GM23248 (cell line): ENCODE data around the gene ABCC3.

ENCODE experiments used
- EZH2 ChIP-seq: fragments of 200-600 bp; sonication (generic); IDR thresholded peaks from 2 replicates; pipeline ENCODE4 v1.6.1; 2018; ENCODE audit warnings: antibody characterized with exemption, mild to moderate bottlenecking; ENCODE audit not compliant: insufficient read depth, poor library complexity, severe bottlenecking
- EZH2phosphoT487 ChIP-seq: fragments of 200-600 bp; sonication (generic); IDR thresholded peaks from 2 replicates; pipeline ENCODE4 v1.6.1; 2018; ENCODE audit warnings: antibody characterized with exemption, moderate library complexity, mild to moderate bottlenecking, low read depth; ENCODE audit not compliant: insufficient read depth

DNA sequence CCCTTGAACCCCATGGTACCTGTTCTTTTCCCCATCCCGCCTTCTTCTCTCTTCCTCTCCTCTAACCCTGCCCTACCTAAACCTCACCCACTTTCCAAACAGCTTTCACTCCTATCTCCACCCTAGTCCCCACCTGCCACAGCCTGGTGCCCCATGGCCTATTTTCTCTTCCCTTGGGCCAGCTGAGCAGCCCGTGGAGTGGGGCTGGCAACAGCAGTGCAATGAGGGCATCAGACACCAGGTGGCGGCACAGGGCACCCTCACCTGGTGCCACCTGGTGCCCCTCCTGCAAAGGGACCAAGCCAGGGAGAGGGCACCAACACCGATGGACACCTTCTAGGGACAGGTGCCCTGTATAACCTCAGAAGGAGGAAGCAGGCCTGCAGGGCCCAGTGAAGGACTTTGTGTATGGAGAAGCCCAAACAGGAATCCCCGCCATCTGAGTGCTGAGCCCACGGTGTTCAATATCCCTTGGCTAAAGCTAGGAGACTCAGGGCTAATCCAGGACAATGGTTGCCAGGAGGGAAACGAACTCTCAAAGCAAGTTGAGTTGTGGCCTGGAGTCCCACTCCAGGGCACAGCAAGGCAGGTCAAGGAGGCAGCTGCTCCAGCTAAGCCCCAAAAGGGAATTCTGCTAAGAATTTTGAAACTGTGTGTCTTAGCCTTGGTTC lies 4.0 kb upstream of the ABCC3 start:
- TF ChIP-seq EZH2phosphoT487 (no peak), EZH2 (no peak)
